ENCODE measurements around the gene CDC5L.

Gene CDC5L

GRCh38 chr6:44475779-44476434 is 88.4 kb downstream of the CDC5L start:
- DNase-seq (ENCODE audit: low read depth) = peak; percentile 60

GRCh38 chr6:44476849-44477248 is 89.3 kb downstream of the CDC5L start:
- no peak for DNase-seq (ENCODE audit: low read depth)

- no peak for DNase-seq (ENCODE audit: low read depth)
Observed at GRCh38 chr6:44477293-44477894, 89.9 kb downstream of the CDC5L start.

- DNase-seq (ENCODE audit: low read depth) = no peak
Observed at GRCh38 chr6:44478158-44478557, 90.7 kb downstream of the CDC5L start.

- DNase-seq (ENCODE audit: low read depth) = no peak
Observed at GRCh38 chr6:44478591-44479254, 91.2 kb downstream of the CDC5L start.

GRCh38 chr6:44480097-44480541 is 92.6 kb downstream of the CDC5L start:
- DNase-seq (ENCODE audit: low read depth) = no peak

- no peak for DNase-seq (ENCODE audit: low read depth)
Observed at GRCh38 chr6:44481056-44481455, 93.5 kb downstream of the CDC5L start.

- DNase-seq (ENCODE audit: low read depth) = no peak
Observed at GRCh38 chr6:44481760-44482159, 94.3 kb downstream of the CDC5L start.

- DNase-seq (ENCODE audit: low read depth) = no peak
Observed at GRCh38 chr6:44485601-44486401, 98.3 kb downstream of the CDC5L start.

- DNase-seq (ENCODE audit: low read depth) = no peak
Observed at GRCh38 chr6:44487002-44487401, 99.5 kb downstream of the CDC5L start.

- DNase-seq (ENCODE audit: low read depth) = no peak
Observed at GRCh38 chr6:44487586-44487985, 100.1 kb downstream of the CDC5L start.

- no peak for DNase-seq (ENCODE audit: low read depth)
Observed at GRCh38 chr6:44489910-44490604, 102.6 kb downstream of the CDC5L start.

- DNase-seq (ENCODE audit: low read depth) = no peak
Observed at GRCh38 chr6:44493132-44493531, 105.6 kb downstream of the CDC5L start.

- no peak for DNase-seq (ENCODE audit: low read depth)
Observed at GRCh38 chr6:44493593-44493992, 106.1 kb downstream of the CDC5L start.

GRCh38 chr6:44494011-44494501 is 106.5 kb downstream of the CDC5L start:
- no peak for DNase-seq (ENCODE audit: low read depth)

GRCh38 chr6:44495036-44495901 is 107.8 kb downstream of the CDC5L start:
- no peak for DNase-seq (ENCODE audit: low read depth)

- no peak for DNase-seq (ENCODE audit: low read depth)
Observed at GRCh38 chr6:44496665-44497369, 109.3 kb downstream of the CDC5L start.

GRCh38 chr6:44497807-44498206 is 110.3 kb downstream of the CDC5L start:
- DNase-seq (ENCODE audit: low read depth) = no peak

GRCh38 chr6:44498436-44498835 is 110.9 kb downstream of the CDC5L start:
- no peak for DNase-seq (ENCODE audit: low read depth)

- no peak for DNase-seq (ENCODE audit: low read depth)
Observed at GRCh38 chr6:44499609-44500008, 112.1 kb downstream of the CDC5L start.
